Mononuclear cell (primary cell): Measurements from ENCODE around the gene TRAK2. TPM values are rescaled to one million over a fixed set of nuclear protein-coding genes. Genes with fewer than 3 reads are reported as not detected.
"Not testable (repeated sequence)": the region's sequence is repeated elsewhere in the genome, so short reads cannot be mapped to it uniquely, and the experiment has no call there.

Experiments
- H3K27me3 ChIP-seq: 2 replicates; pipeline ENCODE4 v1.6.0; 2011; ENCODE audit warnings: low read length, control low read depth; ENCODE audit not compliant: insufficient read depth
- H3K4me1 ChIP-seq: 2 replicates; pipeline ENCODE4 v1.5.1; 2011; ENCODE audit warnings: mild to moderate bottlenecking, low read length, control low read depth; ENCODE audit not compliant: insufficient read depth
- H3K4me3 ChIP-seq: 2 replicates; pipeline ENCODE4 v1.5.1; 2011; ENCODE audit warnings: mild to moderate bottlenecking, low read length, moderate library complexity
- H3K9me3 ChIP-seq: 2 replicates; pipeline ENCODE4 v1.5.1; 2011; ENCODE audit warnings: low read depth, mild to moderate bottlenecking, control low read depth, low read length
- total RNA-seq: library from RNA; depleted of rRNA; stranded (reverse); fragments of >200 nt; gene quantifications from one replicate; pipeline ENCODE4 v1.2.3, GENCODE V29; 2012

TRAK2 gene
- total RNA-seq, 1 donor, result 34.3 TPM

DNA sequence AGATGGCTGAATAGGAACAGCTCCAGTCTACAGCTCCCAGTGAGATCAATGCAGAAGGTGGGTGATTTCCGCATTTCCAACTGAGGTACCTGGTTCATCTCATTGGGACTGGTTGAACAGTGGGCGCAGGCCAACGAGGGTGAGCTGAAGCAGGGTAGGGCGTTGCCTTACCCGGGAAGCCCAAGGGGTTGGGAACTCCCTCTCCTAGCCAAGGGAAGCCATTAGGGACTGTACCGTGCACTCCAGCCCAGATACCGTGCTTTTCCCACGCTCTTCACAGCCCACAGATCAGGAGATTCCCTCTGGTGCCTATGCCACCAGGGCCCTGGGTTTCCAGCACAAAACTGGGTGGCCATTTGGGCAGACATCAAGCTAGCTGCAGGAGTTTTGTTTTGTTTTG, 81.9 kb downstream of the TRAK2 start:
- H3K9me3 ChIP-seq, result peaks cover 15% of the 10 kb centered on the region
- H3K4me1 ChIP-seq, result not testable (repeated sequence)

DNA sequence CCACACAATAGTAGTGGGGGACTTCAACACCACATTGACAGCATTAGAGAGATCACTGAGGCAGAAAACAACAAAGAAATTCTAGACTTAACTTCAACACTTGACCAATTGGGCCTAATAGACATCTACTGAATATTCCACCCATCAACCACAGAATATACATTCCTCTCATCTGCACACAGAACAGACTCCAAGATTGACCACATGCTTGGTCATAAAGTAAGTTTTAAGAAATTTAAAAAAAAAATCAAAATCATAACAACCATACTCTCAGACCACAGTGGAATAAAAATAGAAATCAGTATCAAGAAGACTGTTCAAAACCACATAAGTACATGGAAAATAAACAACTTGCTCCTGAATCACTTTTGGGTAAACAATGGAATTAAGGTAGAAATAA, 85.1 kb downstream of the TRAK2 start:
- peaks cover 15% of the 10 kb centered on the region for H3K9me3 ChIP-seq
- no peak overlapping the region for H3K4me3 ChIP-seq
- peaks cover 5% of the 10 kb centered on the region for H3K4me1 ChIP-seq
- no peaks in the 10 kb centered on the region for H3K27me3 ChIP-seq

More for the DNA sequence above, 81.9 kb downstream of the TRAK2 start:
- not testable (repeated sequence) for H3K4me3 ChIP-seq, H3K27me3 ChIP-seq

DNA sequence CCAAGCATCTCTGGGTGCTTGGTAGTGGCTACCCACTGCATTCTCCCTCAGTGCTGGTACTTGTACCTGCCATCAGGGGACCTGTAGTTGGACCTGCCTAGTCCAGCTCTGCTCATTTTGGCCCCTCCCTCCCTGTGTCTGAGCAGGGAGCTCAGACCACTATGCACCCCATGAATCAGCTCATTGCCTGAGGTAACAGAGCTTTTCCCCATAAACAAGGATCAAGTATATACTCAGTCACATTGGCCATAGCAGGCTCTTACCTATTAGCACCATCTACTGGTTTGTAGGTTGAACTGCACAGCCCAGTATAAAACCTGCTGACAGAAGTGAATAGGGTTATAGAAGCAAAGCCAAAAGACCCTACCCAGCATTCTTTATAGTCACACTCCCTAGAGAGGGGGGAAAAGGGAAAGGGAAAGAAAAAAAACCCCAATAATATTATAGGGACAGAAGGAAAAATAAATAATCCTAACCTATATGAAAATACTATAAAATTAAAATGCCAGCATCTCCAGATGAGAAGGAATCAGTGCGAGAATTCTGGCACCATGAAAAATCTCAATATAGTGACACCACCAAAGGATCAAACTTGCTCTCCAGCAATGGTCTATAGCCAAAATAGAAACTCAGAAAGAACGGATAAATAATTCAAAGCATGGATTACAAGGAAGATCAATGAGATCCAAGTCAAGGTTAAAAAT, 87.2 kb downstream of the TRAK2 start:
- H3K27me3 ChIP-seq, result no peaks in the 10 kb centered on the region
- peaks cover 5% of the 10 kb centered on the region for H3K4me1 ChIP-seq
- H3K4me3 ChIP-seq, result no peak overlapping the region
- peaks cover 15% of the 10 kb centered on the region for H3K9me3 ChIP-seq

GRCh38 chr2:201362396-201362795, 88.9 kb downstream of the TRAK2 start:
- peaks cover 5% of the 10 kb centered on the region for H3K4me1 ChIP-seq
- H3K9me3 ChIP-seq, result peaks cover 7% of the 10 kb centered on the region
- no peaks in the 10 kb centered on the region for H3K27me3 ChIP-seq
- H3K4me3 ChIP-seq, result no peak overlapping the region

- H3K4me3 ChIP-seq, result no peak overlapping the region
These were observed 90.1 kb downstream of the TRAK2 start for GRCh38 chr2:201361078-201361733.

DNA sequence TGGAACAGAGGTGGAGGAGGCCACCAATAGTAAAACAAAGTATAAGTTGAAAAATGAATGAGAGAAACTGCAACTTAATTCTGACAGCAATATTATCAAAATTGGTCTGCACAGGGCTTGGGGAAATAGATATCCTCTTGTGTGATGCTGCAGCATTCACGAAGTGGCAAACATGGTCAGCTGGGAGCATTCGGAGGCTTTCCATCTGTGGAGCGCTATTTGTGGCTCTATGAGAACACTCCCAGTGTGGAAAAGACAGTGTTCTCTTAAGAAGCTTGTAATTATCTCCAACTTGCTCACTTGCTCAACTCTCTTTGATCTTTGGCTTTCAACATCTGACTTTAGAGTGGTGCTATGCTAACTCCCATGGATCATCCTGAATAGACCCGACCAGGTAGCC, 91.0 kb downstream of the TRAK2 start:
- no peaks in the 10 kb centered on the region for H3K9me3 ChIP-seq
- H3K27me3 ChIP-seq, result no peaks in the 10 kb centered on the region
- peaks cover 5% of the 10 kb centered on the region for H3K4me1 ChIP-seq
- H3K4me3 ChIP-seq, result no peak overlapping the region

More at GRCh38 chr2:201361078-201361733, 90.1 kb downstream of the TRAK2 start:
- H3K4me1 ChIP-seq, result peaks cover 5% of the 10 kb centered on the region
- no peaks in the 10 kb centered on the region for H3K9me3 ChIP-seq
- no peaks in the 10 kb centered on the region for H3K27me3 ChIP-seq

- H3K27me3 ChIP-seq, result no peaks in the 10 kb centered on the region
- no peaks in the 10 kb centered on the region for H3K9me3 ChIP-seq
- no peak overlapping the region for H3K4me3 ChIP-seq
- peaks cover 4% of the 10 kb centered on the region for H3K4me1 ChIP-seq
These were observed 92.6 kb downstream of the TRAK2 start for GRCh38 chr2:201358684-201359083.

- no peak within 1 kb of the TSS for H3K4me3 ChIP-seq
- no peaks in the 10 kb centered on the region for H3K27me3 ChIP-seq
- H3K9me3 ChIP-seq, result no peaks in the 10 kb centered on the region
- H3K4me1 ChIP-seq, result no peaks in the 10 kb centered on the region
These were observed 94.0 kb downstream of the TRAK2 start, which contains the start of gene FLACC1 for GRCh38 chr2:201357221-201357620. Gene FLACC1 (minus strand): TSS chr2:201357345. CDS start chr2:201351404, 5,941 bp downstream.

GRCh38 chr2:201353116-201353515, 98.1 kb downstream of the TRAK2 start:
- Histone ChIP-seq H3K4me1 (no peaks in the 10 kb centered on the region), H3K27me3 (no peaks in the 10 kb centered on the region), H3K4me3 (no peak overlapping the region), H3K9me3 (no peaks in the 10 kb centered on the region)

DNA sequence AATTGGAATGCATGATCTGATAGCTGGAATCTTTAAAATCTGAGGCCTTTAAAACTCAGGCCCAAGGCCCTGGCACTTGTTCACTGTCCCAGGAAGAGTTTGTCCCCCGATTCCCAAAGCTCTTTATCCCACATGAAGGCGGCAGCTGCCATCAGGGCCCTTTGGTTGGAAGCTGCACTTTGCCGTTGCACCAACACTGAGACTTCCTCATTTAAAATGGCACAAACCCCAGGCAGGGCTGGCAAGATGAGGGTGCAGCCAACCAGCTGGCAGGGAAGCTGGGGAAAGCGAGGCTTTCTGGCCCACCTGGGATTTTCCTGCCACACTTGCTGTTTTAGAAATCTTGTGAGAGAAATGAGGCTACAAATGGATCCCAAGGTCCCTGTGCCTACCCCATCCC, 100.4 kb downstream of the TRAK2 start:
- no peaks in the 10 kb centered on the region for H3K27me3 ChIP-seq
- no peaks in the 10 kb centered on the region for H3K4me1 ChIP-seq
- H3K9me3 ChIP-seq, result no peaks in the 10 kb centered on the region
- H3K4me3 ChIP-seq, result no peak overlapping the region

- H3K4me3 ChIP-seq, result no peak overlapping the region
- H3K4me1 ChIP-seq, result no peaks in the 10 kb centered on the region
- H3K9me3 ChIP-seq, result no peaks in the 10 kb centered on the region
- H3K27me3 ChIP-seq, result no peaks in the 10 kb centered on the region
These were observed 101.7 kb downstream of the TRAK2 start for GRCh38 chr2:201349601-201350000.

- Histone ChIP-seq H3K27me3 (no peaks in the 10 kb centered on the region), H3K4me3 (no peak overlapping the region), H3K9me3 (no peaks in the 10 kb centered on the region), H3K4me1 (no peaks in the 10 kb centered on the region)
These were observed 102.5 kb downstream of the TRAK2 start for GRCh38 chr2:201348758-201349157.

DNA sequence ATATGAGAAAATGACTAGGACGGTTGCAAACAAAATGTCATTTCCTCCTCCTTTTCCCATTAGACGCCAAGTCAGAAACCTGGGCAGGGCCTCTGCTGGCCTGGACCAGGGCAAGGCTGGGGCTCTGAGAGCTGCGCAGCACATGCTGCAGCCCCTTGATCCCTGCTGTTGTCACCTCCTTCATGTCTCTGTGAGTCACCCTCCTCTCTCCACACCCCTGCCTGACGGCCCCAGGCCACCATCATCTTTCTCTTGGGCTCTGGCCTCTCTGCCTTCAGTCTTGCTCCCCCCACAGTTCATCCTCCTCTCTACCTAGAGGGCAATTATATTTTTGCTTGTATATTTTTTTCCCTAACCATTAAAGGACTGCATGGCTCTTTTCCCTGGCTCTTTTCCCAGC, 104.1 kb downstream of the TRAK2 start:
- Histone ChIP-seq H3K4me1 (no peaks in the 10 kb centered on the region), H3K27me3 (no peaks in the 10 kb centered on the region), H3K9me3 (no peaks in the 10 kb centered on the region), H3K4me3 (no peak overlapping the region)

DNA sequence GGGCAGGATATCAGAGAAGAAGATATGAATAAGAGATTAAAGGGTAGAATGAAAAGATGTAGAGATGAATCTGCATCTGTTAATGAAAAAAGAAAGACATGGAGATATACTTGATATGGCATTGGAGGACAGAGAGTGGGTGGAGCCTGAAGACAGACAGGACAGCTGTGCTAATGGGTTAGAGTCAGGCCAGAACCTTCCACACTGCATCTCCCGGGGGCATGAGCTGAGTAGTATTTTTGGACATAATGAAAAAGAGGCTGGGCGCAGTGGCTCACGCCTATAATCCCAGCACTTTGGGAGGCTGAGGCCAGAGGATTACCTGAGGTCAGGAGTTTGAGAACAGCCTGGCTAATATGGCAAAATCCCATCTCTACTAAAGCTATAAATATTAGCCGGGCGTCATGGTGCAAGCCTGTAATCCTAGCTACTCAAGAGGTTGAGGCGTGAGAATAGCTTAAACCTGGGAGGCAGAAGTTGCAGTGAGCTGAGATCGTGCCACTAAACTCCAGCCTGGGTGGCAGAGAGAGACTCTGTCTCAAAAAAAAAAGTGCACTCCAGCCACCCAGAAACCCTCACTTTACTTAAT, 105.5 kb downstream of the TRAK2 start:
- no peaks in the 10 kb centered on the region for H3K4me1 ChIP-seq
- H3K4me3 ChIP-seq, result no peak overlapping the region
- no peaks in the 10 kb centered on the region for H3K27me3 ChIP-seq
- H3K9me3 ChIP-seq, result no peaks in the 10 kb centered on the region

- H3K4me3 ChIP-seq, result no peak overlapping the region
- no peaks in the 10 kb centered on the region for H3K4me1 ChIP-seq
- no peaks in the 10 kb centered on the region for H3K27me3 ChIP-seq
- H3K9me3 ChIP-seq, result no peaks in the 10 kb centered on the region
These were observed 106.4 kb downstream of the TRAK2 start for GRCh38 chr2:201344663-201345366.
